Activated CD4-positive, CD25-positive, alpha-beta regulatory T cell (primary cell): ENCODE data around the gene ARHGAP24.

Experiments
- DNase-seq, 4 experiments: peaks; one replicate each; lab custom pipeline; 2025; lab: John Stamatoyannopoulos, UW

ARHGAP24 gene

GRCh38 chr4:85697854-85698253 lies 222.9 kb downstream of the ARHGAP24 start:
- DNase-seq, result no peak

- DNase-seq, result no peak
Measured at GRCh38 chr4:85700362-85700761, 225.4 kb downstream of the ARHGAP24 start.

- no peak for DNase-seq
Measured at GRCh38 chr4:85701861-85702321, 226.9 kb downstream of the ARHGAP24 start.

GRCh38 chr4:85703096-85703495 lies 228.1 kb downstream of the ARHGAP24 start:
- no peak for DNase-seq

- DNase-seq, result no peak
Measured at GRCh38 chr4:85707611-85708010, 232.7 kb downstream of the ARHGAP24 start.

- no peak for DNase-seq
Measured at GRCh38 chr4:85708468-85708867, 233.5 kb downstream of the ARHGAP24 start.

GRCh38 chr4:85713005-85713404 lies 238.1 kb downstream of the ARHGAP24 start:
- DNase-seq, result no peak

- DNase-seq, result no peak
Measured at GRCh38 chr4:85715991-85716737, 241.2 kb downstream of the ARHGAP24 start.

GRCh38 chr4:85717351-85717750 lies 242.4 kb downstream of the ARHGAP24 start:
- DNase-seq, result no peak

- no peak for DNase-seq
Measured at GRCh38 chr4:85717847-85718246, 242.9 kb downstream of the ARHGAP24 start.

- DNase-seq, result no peak
Measured at GRCh38 chr4:85720735-85721134, 245.8 kb downstream of the ARHGAP24 start.

GRCh38 chr4:85722401-85722800 lies 247.5 kb downstream of the ARHGAP24 start:
- DNase-seq, result no peak

- DNase-seq, result no peak
Measured at GRCh38 chr4:85722807-85723206, 247.9 kb downstream of the ARHGAP24 start.

- DNase-seq, result no peak
Measured at GRCh38 chr4:85724791-85725563, 250.0 kb downstream of the ARHGAP24 start.

GRCh38 chr4:85725721-85726170 lies 250.8 kb downstream of the ARHGAP24 start:
- DNase-seq, result no peak

GRCh38 chr4:85726555-85726954 lies 251.6 kb downstream of the ARHGAP24 start:
- DNase-seq, result no peak

- DNase-seq, result no peak
Measured at GRCh38 chr4:85728464-85728863, 253.5 kb downstream of the ARHGAP24 start.

GRCh38 chr4:85732124-85732523 lies 257.2 kb downstream of the ARHGAP24 start:
- DNase-seq, result no peak

GRCh38 chr4:85733798-85734197 lies 258.8 kb downstream of the ARHGAP24 start:
- DNase-seq, result no peak

GRCh38 chr4:85734424-85734831 lies 259.5 kb downstream of the ARHGAP24 start:
- DNase-seq, result no peak

- no peak for DNase-seq
Measured at GRCh38 chr4:85736571-85736970, 261.6 kb downstream of the ARHGAP24 start.

- DNase-seq, result no peak
Measured at GRCh38 chr4:85737254-85737653, 262.3 kb downstream of the ARHGAP24 start.

- DNase-seq, result no peak
Measured at GRCh38 chr4:85738721-85739120, 263.8 kb downstream of the ARHGAP24 start.
